GM19025 (cell line): Measurements from ENCODE around the gene CNKSR3.
"Not testable (repeated sequence)": the region's sequence is repeated elsewhere in the genome, so short reads cannot be mapped to it uniquely, and the experiment has no call there.

Experiments
- ATAC-seq: cut with Tn5 transposase; IDR thresholded peaks from one replicate; pipeline ENCODE4 v1.9.1; 2021; ENCODE audit warnings: mild to moderate bottlenecking, low read depth, moderate library complexity; ENCODE audit not compliant: unreplicated experiment

CNKSR3 gene

DNA sequence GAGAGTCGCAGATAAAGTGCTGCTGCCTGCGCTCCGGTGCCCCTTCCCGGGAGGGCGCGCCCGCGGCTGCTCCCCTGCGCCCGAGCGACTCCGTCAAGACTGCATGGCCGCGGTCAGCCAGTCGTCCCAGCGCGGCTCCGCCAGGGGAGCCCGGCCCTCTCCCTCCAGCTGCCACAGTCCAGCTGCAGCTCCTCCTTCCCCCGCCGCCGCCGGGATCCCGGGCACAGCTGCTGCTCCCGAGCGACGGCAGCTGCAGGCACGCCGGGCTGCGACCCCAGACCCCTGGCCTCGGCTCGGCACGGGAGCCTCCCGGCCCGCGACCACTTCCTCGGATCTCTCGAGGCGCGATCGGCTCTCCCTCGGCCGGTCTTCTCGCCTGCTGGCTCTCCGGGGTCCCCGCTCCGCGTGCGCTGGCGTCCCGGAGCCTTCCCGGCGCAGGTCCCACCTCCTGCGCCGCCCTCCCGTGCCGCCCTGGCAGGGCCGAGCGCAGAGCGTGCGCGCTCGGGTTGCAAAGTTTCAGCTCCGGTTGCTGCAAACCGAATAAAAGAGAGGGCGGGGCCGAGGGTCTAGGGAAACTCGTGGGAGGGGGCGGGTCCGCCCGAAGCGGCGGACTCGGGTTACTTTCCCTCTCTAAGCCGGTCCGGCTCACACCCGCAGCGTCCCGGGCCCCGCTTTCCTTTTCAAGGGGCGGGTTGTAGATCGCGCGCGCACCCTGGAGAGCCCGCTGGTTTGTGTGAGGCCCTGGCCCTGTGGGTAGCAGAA, at the start of gene CNKSR3:
Gene CNKSR3 (minus strand): TSS at position 542 of the 762 bp plus-strand sequence. CDS start 571 bp downstream, outside the sequence.
- ATAC-seq = peak; percentile 64

DNA sequence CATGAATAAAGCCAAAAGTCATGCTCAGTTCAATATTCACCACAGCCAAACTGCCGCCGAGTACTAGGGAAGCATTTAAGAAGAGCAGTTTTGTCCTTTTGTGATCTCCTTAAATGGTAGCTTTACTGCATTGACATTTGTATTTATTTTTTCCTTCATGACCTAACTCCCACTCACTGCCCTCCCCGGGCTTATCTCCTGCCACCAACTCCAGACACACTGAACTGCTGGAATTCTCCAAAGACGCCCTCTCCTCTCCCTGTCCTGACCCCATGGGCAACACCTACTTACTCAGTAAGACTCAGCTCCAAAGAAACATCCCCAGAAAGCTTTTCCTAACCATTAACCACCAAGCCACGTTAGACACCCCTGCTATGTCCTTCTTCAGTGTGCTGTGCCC, 48.5 kb upstream of the CNKSR3 start:
- ATAC-seq = no peak

DNA sequence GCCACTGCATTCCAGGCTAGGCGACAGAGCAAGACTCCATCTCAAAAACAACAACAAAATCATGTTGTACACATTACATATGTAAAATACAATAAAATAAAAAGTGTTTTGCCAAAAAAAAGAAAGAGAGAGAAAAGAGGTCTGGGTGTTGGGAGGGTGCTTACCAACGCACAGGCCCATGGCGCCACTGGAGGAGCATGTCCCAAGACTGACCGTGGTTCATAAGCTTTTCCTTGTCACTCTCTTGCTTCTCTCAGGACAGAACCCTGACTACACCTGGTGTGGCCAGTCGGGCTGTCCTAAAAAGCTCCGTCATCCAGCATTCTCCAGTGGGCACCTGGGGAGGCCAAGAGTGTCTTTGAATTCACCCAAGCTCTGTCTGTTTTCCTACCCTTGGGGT, 48.0 kb upstream of the CNKSR3 start:
- no peak for ATAC-seq

DNA sequence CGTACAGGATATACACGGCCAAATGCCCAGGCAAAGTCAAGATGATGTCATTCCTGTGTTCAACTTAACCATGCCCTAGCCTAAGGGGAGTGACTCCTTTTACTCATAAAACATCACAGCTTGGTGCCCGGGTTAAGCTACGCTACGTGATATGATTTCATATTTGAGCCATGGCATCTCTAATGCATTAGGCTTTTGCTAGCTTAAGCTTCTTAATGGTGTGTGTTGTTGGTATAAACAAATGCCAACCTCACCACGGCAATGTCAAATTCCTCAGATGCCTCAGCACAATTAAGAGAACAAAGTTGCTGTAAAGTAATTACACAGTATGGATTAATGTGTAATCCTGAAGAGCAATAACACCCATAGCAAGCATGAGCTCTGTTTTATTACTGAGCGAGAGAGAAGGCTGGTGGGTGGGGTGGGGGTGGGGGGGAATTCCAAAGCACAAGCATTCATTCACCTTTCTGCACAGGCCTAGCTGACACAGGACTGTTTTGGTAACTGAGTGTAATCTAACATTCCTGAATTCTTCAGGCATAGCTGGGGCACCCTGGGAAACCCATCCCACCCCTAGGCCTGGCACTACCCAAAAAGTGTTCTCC, 44.7 kb upstream of the CNKSR3 start:
- ATAC-seq = no peak

DNA sequence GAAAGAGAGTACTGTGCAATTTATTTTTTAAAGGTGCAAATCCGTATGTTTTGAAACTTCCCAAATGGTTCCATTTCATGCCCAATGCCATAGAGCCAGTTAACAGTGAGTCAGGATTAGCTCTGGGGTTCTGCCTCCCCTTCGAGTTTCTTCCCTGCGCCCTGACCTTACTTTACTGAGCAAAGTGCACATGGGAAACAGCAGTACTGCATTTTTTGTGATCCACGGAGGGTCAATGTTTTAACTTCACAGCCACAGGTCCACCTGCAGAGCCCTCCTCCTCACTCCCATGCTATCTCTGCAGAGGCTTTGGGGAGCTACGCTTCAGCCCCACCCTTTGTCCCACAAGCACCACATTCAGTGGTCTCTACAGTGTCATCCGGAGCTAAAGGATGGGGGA, 44.0 kb upstream of the CNKSR3 start:
- no peak for ATAC-seq

DNA sequence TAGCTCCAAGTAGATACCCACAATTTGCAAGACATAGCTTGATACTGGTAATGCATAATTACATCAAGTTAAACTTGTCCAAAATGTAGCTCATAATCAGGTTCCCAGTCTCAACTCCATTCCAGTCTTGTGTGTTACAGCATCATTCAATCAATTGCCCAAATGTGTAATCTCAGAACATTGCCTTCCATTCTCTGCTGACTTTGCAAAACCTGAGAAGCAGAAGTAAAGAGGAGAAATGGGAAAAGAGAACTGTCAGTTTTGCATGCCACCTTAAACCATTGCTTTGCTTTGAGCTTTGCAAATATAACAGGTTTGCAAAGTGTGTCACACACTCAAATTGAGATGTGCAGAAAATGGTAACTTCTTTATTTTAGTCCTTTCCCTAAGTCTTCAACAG, 40.3 kb upstream of the CNKSR3 start:
- ATAC-seq = no peak

DNA sequence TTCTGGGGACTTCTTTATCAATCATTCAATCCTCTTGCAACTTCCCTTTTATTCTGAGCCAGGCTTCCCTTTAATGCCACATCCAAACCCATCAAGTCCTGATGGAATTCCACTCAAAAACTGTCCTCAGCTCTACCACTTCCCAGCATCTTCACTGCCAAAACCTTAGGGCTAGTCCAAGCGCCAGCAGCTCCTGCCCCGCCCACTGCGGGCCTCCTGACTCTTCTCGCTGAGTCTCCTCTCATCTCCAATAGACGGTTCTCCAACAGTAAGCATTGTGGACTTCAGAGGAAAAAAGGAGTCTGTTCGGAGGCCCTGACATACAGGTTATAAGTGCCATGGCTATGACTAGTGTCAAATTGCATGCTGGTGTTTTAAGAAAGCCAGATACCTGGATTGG, 38.7 kb upstream of the CNKSR3 start:
- no peak for ATAC-seq

DNA sequence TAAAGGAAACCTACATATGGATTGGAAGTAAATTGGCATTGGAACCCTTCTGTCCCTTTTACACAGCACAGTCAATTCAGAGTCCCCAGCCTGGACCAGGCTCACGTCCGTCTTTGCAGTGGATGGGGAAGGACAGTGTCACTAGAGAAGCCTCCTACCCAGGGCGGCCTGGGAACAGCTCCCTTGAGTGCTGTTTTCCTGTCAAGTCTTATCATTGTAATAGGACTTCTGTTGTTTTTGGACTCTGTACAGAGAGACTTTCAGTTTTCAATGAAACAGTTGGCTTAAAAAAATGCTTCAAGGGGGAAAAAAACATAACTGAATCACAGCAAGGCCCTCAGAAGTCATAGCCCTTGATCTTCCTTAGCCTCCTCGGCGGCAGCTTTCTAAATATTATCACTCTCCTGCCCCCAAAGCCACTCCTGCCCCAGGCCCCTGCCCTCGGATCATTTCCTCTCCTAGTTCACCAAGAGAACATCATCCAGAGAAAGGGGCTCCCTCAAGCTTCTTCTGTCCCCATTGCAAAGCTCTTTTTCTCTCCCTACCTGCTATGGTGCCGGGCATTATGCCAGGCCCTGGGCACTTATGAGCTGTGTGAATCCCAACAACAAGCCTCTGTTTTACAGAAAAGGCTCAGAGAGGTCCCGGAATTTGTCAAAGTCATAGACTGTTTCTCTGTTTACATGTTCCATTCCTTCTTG, 37.8 kb upstream of the CNKSR3 start:
- no peak for ATAC-seq

DNA sequence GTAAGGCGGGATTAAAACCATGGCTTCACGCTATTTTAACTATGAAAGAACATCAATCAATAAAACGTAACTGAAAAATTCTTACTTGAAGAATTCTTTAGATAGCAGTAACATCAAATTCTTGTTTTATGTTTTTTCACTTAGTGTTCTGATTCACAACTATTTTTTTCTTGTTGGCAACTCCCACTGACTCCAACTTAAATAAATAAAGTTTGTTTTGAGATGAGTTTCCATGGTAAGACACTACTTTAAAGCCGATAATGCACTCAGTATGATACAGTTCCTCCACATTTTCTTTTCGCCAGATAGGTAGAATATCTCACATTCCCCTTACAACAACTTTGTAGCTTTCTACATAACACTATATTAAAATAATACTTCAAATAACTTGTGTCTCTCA, 33.1 kb upstream of the CNKSR3 start:
- no peak for ATAC-seq

DNA sequence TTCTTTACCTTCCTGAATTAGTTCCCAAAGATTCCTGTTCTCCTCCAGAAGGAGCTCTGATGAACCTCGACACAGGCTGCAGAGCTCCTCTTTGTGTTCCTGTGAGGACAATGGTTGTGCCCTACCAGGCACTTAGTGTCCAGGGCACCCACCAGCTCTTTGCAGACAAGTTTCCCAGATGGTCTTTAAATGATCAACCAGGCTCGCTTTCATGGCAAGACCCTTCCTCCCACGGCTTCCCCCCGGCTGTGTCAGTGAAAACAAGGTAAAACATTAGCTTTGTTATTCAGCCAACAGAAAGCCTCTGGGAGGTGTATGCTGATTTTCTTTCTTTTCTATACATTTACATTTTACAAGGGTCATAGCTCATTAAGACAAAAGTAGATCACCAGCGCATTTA, 32.3 kb upstream of the CNKSR3 start:
- ATAC-seq = no peak

DNA sequence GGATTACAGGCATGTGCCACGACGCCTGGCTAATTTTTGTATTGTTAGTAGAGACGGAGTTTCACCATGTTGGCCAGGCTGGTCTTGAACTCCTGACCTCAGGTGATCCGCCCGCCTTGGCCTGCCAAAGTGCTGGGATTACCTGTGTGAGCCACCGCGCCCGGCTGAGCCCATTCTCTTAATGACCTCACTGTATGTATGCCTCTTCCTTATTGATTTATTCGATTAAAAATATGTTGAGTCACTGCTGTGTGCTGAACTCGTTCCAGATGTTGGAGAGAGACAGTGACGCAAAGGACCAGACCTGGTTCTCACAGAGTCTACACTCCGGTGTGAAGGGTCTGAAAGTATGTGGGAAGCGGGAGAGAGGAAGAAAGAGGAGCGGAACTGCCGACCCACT, 31.4 kb upstream of the CNKSR3 start:
- ATAC-seq = not testable (repeated sequence)

DNA sequence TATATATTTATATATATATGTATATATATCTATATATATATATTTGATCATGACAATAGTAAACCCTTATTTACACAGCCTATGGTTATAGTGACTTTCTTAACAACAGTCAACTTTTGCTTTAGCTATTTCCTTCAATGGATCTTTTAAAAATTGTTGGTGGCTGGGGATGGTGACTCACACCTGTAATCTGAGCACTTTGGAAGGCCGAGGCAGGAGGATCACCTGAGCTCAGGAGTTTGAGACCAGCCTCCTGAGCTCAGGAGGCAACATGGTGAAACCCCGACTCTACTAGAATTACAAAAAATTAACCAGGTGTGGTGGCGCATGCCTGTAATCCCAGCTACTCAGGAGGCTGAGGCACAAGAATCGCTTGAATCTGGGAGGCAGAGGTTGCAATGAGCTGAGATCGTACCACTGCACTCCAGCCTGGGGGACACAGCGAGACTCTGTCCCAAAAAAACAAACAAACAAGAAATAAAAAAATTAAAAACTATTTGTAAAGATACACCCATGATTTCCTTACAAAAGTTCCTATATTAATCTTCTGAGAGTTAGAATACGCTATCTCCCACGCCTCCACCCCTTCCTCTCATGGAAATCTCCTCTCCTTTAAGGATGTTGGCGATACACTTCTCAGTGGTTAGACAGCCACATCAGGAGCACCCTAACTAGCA, 29.2 kb upstream of the CNKSR3 start:
- ATAC-seq = no peak

DNA sequence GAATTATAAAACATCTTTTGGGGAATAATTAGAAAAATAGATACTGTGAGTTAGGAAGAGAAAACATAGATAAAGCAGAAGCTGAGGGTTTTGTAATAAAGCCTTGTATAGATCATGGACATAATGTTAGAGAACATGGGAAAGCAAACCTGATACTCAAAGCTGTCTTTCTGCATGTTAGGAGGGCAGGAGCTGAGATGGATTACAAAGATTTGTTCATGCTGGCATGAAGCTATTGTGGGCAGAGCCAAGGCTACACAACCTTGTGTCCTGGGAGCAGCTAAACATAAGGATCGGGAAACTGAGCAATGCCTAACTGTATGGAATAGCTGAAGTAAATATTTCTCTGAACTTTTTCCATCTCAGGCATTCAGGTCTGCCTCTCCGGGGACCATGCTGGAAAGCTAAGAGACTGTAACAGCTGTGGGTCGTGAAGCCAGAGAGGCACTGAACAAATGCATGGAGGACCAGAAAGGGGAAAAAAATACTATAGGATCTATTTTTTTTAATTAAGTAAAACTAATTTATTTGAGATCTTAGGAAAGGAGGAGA, 28.2 kb upstream of the CNKSR3 start:
- ATAC-seq = no peak

DNA sequence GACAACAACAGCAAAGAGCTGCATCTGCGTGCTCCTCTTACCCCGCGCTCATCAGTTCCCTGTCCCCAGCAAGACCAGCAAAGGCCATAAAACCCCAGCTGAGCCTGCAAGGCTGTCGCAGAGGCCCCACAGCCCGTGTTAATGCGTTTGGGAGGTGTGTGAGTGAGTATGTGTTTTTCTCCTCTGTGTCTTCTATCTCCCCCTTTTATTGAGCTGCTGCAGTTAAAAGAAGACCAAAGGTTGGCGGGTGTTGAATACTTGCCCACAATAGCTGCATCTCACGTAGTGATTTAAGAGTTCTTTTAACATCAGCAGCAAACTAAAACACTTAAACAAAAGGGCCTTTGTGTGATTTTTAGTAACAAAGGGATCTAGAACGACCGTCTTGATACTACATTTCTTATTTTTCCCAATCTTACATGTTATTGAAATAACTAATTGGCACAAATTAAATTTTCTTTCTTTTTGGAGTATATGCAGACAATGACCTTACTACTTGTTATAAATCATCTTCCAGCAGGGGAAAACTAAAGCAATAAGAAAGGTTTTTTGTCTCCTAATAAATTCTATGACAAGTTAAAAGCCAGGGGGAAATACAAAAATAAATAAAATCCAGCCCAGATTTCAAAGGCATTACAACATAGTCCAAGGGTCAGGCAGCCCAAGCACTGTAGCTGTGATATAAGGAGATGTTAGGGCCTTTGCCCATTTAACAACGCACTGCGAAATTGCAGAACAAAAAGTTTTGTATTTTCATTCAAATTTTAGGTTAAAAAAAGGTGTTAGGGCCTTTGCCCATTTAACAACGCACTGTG, 27.2 kb upstream of the CNKSR3 start:
- no peak for ATAC-seq

DNA sequence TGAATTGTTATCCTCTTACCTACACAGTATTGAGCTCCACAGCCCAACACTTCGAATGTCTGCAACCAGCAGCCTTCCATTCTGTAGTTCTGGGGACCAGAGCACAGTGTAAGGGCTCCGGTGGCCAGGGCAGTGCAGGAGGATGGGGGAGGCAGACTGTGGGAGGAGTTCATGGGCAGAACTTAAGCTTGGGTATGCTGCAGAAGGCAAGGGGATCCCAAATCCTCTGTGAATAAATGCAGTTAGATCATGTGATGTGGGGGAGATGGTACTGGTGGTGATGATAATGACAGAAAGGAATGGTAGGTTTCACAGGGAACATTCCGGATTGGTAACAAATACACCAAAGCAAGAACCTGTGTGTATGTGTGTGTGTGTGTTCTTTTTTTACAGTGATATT, 26.5 kb upstream of the CNKSR3 start:
- no peak for ATAC-seq

DNA sequence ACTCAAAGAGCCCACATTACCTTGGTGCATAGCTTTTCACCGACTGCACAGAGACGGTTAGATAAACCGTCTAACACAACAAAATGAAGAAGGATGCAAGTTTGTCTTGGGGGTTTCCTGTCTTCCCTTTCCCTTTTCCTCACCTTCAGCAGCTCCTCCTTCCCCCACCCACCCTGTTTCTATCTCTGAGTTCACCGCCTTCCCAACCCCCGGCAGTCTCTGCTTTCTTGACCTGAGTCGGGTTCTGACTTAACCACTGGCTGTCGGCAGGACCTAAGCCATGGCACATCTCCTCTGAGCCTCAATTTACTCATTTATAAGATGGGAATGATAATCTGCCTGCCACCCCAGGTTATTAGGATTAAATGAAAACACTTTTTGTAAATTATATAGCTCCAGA, 25.8 kb upstream of the CNKSR3 start:
- no peak for ATAC-seq

DNA sequence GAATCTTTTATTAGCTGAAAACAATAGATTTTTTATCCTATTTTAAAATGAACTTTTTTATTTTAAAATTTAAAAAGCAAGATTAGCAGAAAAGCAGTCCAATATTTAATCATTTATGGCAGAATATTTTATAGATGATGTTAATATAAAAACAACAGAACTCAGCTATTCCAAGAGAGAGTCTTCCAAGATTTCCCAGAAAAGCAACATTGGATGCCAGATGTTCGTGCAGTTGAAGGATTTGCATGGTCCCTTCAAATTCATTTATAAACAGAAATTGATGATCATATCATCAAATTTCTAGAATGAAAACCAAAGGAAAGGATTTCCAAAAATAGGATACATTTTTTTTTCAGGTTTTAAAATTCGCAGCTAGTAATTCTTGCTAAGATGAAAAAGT, 25.4 kb upstream of the CNKSR3 start:
- no peak for ATAC-seq

DNA sequence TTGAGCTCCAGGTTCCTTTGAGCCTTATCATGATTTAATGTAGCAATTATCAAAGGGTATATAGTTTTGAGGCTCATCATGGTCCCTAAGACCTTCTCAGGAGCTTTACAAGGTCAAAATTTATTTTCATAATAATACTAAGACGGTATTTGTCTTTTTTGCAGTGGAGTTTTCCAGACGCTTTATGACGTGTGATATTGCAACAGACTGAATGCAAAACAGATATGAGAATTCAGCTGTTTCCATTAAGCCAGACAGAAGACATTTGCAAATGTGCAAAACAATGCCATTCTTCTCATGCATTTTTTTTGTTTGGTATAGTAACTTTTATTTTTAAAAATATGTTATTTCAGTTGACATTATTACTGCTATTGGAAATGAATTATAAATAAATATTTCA, 24.7 kb upstream of the CNKSR3 start:
- no peak for ATAC-seq

DNA sequence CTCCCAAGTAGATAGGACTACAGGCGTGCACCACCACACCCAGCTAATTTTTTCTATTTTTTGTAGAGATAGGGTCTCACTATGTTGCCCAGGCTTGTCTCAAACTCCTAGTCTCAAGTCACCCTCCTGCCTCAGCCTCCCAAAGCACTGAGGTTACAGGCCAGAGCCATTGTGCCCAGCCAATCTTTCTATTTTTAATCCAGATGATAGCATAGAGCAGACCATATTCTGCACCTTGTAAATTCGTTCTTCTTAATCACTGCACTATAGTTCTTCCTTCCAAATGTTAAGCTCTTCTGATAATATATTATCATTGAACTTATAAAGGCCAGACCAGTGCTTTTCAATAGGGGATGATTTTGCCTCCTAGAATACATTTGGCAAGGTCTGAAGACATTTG, 24.0 kb upstream of the CNKSR3 start:
- no peak for ATAC-seq

DNA sequence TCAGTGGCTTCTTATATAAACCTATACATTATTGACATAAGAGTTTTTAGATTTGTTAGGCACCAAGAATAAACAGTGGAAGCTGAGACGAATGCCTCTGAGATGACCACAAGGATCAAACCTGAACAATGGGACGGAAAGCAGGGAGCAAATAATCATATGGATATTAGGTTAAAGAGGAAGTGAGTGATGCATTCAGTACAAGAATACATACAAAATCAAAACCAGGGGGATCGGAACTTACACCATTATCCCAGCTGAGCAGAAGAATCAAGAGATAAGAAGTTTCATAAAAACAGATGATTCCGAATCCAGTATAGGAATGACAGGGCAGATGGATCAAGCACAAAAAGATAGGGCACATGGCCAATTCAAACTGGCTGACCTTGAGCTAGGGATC, 21.9 kb upstream of the CNKSR3 start:
- ATAC-seq = no peak
